DND-41 (cell line): ENCODE results near the gene ADARB2.

Source experiments
- ATAC-seq: fragments of 200-7000 bp; cut with Tn5 transposase; 3 replicates; pipeline ENCODE4 v1.9.1; 2021; ENCODE audit warnings: low read depth; ENCODE audit not compliant: insufficient read depth
- DNase-seq: peaks from one replicate; pipeline ENCODE4 v3.0.0-alpha.2; 2020
- H2AFZ ChIP-seq: 2 replicates; pipeline ENCODE4 v1.6.0; 2012; ENCODE audit warnings: low read depth, low read length
- H3K27ac ChIP-seq: 2 replicates; pipeline ENCODE4 v1.5.1; 2012; ENCODE audit warnings: low read length, inconsistent platforms
- H3K27me3 ChIP-seq: fragments of 200-600 bp; sonication (generic); 2 replicates; pipeline ENCODE4 v1.6.0; 2012; ENCODE audit warnings: low read length, mild to moderate bottlenecking, inconsistent platforms; ENCODE audit not compliant: insufficient read depth, poor library complexity
- H3K36me3 ChIP-seq: 2 replicates; pipeline ENCODE4 v1.5.1; 2012; ENCODE audit warnings: low read length, inconsistent platforms; ENCODE audit not compliant: insufficient read depth
- H3K4me1 ChIP-seq: 2 replicates; pipeline ENCODE4 v1.5.1; 2012; ENCODE audit warnings: mild to moderate bottlenecking, low read length; ENCODE audit not compliant: insufficient read depth
- H3K4me2 ChIP-seq: 2 replicates; pipeline ENCODE4 v1.6.0; 2012; ENCODE audit warnings: mild to moderate bottlenecking, moderate library complexity, low read length, inconsistent platforms; ENCODE audit not compliant: insufficient read depth
- H3K4me3 ChIP-seq, 2 experiments: fragments of 200-600 bp in 1 of 2; shearing (Covaris generic) in 1 of 2; 2 replicates each; pipeline ENCODE4 v1.5.1; 2012 to 2016; ENCODE audit warnings: inconsistent platforms in 2 of 2, low read length in 2 of 2, mild to moderate bottlenecking in 2 of 2, low read depth in 1 of 2, moderate library complexity in 1 of 2
- H3K79me2 ChIP-seq: 2 replicates; pipeline ENCODE4 v1.6.0; 2012; ENCODE audit warnings: low read length, inconsistent platforms; ENCODE audit not compliant: insufficient read depth
- H3K9ac ChIP-seq: 2 replicates; pipeline ENCODE4 v1.6.0; 2012; ENCODE audit warnings: low read depth, mild to moderate bottlenecking, inconsistent platforms, low read length, moderate library complexity
- H3K9me3 ChIP-seq: 2 replicates; pipeline ENCODE4 v1.5.1; 2012; ENCODE audit warnings: low read length, moderate library complexity, mild to moderate bottlenecking, inconsistent platforms; ENCODE audit not compliant: insufficient read depth, severe bottlenecking
- H4K20me1 ChIP-seq: 2 replicates; pipeline ENCODE4 v1.6.0; 2012; ENCODE audit warnings: low read length; ENCODE audit not compliant: insufficient read depth
- EZH2 ChIP-seq: IDR thresholded peaks from 3 replicates; pipeline ENCODE4 v1.6.1; 2012; ENCODE audit warnings: borderline replicate concordance, low read depth, mild to moderate bottlenecking, moderate library complexity, low read length, inconsistent platforms; ENCODE audit not compliant: severe bottlenecking
- TF ChIP-seq, protein P1 (sequence below): IDR thresholded peaks from 2 replicates; pipeline ENCODE4 v1.5.1; 2012; ENCODE audit warnings: borderline replicate concordance, low read length, moderate library complexity, mild to moderate bottlenecking; ENCODE audit not compliant: poor library complexity, severe bottlenecking; ENCODE audit errors: extremely low read depth

The ADARB2 gene

DNA sequence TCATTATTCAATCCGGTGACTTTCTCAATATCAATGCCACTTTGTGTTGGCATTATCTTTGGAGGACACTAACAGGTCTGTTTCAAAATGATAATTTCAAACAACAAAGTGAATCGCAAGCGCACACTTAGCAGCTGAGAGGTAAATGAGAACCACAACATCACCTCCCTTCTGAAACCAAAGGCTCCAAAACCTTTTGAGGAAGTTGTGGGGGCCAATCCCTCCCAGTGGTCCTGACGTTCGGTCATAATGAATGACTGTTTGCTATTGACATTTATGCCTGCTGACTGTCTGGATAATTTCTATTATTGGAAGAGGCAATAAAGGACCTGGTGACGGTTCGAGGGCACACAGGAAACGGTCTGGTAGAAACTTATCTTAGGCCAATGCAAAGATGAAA is 1.8 kb downstream of the ADARB2 start:
- H2AFZ ChIP-seq: no peak overlapping the region
- peaks cover 63% of the 10 kb centered on the region for H3K27me3 ChIP-seq
- H3K4me2 ChIP-seq: no peak overlapping the region
- H3K79me2 ChIP-seq: no peaks in the 10 kb centered on the region
- no peak overlapping the region for H3K27ac ChIP-seq
- no peak for ATAC-seq
- H3K9ac ChIP-seq: no peak overlapping the region
- no peak overlapping the region for H3K4me3 ChIP-seq
- no peaks in the 10 kb centered on the region for H3K9me3 ChIP-seq
- peaks cover 19% of the 10 kb centered on the region for H3K4me1 ChIP-seq
- TF ChIP-seq, protein P1, sequence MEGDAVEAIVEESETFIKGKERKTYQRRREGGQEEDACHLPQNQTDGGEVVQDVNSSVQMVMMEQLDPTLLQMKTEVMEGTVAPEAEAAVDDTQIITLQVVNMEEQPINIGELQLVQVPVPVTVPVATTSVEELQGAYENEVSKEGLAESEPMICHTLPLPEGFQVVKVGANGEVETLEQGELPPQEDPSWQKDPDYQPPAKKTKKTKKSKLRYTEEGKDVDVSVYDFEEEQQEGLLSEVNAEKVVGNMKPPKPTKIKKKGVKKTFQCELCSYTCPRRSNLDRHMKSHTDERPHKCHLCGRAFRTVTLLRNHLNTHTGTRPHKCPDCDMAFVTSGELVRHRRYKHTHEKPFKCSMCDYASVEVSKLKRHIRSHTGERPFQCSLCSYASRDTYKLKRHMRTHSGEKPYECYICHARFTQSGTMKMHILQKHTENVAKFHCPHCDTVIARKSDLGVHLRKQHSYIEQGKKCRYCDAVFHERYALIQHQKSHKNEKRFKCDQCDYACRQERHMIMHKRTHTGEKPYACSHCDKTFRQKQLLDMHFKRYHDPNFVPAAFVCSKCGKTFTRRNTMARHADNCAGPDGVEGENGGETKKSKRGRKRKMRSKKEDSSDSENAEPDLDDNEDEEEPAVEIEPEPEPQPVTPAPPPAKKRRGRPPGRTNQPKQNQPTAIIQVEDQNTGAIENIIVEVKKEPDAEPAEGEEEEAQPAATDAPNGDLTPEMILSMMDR: no peak
- no peak for TF ChIP-seq EZH2
- no peaks in the 10 kb centered on the region for H4K20me1 ChIP-seq
- no peaks in the 10 kb centered on the region for H3K36me3 ChIP-seq
- DNase-seq: no peak

DNA sequence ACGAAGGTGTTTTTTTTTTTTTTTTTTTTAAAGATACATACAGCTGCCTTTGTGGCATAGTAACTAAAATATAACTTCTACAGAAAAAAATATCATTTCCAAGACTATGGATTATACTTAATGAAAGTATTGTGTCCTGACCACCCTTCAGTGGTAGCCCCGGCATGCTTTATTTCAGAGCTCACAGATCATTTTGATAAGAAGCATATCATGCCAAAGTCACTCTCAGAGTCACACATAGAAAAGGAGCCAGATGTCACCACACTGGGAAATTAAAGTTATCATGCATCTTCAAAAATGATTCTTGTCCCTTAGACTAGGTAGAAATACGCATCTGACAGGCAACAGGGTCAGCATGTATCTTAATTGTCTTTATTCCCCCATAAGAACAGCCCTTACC is 3.0 kb downstream of the ADARB2 start:
- no peak overlapping the region for H2AFZ ChIP-seq
- no peak overlapping the region for H3K27ac ChIP-seq
- ATAC-seq: no peak
- H3K9me3 ChIP-seq: no peaks in the 10 kb centered on the region
- DNase-seq: no peak
- H4K20me1 ChIP-seq: no peaks in the 10 kb centered on the region
- H3K4me3 ChIP-seq: no peak overlapping the region
- no peaks in the 10 kb centered on the region for H3K36me3 ChIP-seq
- H3K4me1 ChIP-seq: peaks cover 19% of the 10 kb centered on the region
- H3K9ac ChIP-seq: no peak overlapping the region
- no peak overlapping the region for H3K4me2 ChIP-seq
- H3K27me3 ChIP-seq: peaks cover 51% of the 10 kb centered on the region
- no peaks in the 10 kb centered on the region for H3K79me2 ChIP-seq
- TF ChIP-seq, protein P1: no peak
- no peak for TF ChIP-seq EZH2

DNA sequence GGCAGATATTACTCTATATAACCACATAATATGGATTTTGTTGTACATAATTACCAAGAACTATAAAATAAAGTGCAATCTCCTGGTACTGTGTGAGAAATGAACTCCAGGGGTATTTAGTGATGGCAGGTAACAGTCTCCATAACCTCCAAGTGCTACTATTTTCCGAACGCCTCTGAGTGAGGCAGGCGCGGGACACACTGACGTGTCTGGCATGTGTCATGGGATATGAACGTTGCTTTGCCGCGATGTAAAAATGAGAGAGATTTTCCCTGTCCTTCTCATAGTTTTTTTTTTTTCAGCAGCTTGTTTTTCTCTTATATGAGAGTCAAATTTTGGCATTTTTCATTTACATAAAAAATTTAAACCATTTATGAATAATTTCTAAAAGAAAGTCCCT is 3.6 kb downstream of the ADARB2 start:
- H3K79me2 ChIP-seq: no peaks in the 10 kb centered on the region
- ATAC-seq (no peak), DNase-seq (no peak)
- H3K36me3 ChIP-seq: no peaks in the 10 kb centered on the region
- no peak overlapping the region for H3K4me2 ChIP-seq
- TF ChIP-seq, protein P1: no peak
- TF ChIP-seq EZH2: no peak
- no peaks in the 10 kb centered on the region for H4K20me1 ChIP-seq
- no peaks in the 10 kb centered on the region for H3K9me3 ChIP-seq
- H3K27ac ChIP-seq: no peak overlapping the region
- H3K4me3 ChIP-seq: no peak overlapping the region
- H3K9ac ChIP-seq: no peak overlapping the region
- H2AFZ ChIP-seq: no peak overlapping the region
- peaks cover 45% of the 10 kb centered on the region for H3K27me3 ChIP-seq
- H3K4me1 ChIP-seq: peaks cover 19% of the 10 kb centered on the region

DNA sequence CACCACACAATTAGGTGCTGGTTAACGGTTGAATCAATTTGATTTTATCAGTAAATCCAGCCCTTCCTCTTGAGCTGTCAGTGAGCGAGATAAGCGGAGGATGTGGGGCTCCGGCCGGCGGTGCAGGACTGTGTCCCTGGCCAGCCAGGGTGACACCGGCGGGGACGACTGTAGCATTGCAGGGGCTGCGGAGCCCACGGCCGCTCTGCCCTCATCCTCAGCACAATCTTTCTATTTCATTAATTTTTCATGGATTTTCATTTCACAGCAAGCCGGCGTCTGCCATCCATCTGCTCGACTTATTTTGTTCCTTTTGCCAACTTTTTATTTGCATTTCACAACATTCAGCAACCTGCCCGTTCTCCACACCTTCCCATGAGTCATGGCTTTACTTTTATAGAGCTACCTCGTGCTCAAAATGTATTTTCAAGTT is 4.7 kb downstream of the ADARB2 start:
- no peak overlapping the region for H3K4me3 ChIP-seq
- no peaks in the 10 kb centered on the region for H3K79me2 ChIP-seq
- no peak overlapping the region for H3K27ac ChIP-seq
- DNase-seq (no peak), ATAC-seq (no peak)
- H2AFZ ChIP-seq: no peak overlapping the region
- peaks cover 34% of the 10 kb centered on the region for H3K27me3 ChIP-seq
- no peak for TF ChIP-seq EZH2
- TF ChIP-seq, protein P1: no peak
- no peaks in the 10 kb centered on the region for H3K9me3 ChIP-seq
- H3K9ac ChIP-seq: no peak overlapping the region
- H4K20me1 ChIP-seq: no peaks in the 10 kb centered on the region
- H3K4me1 ChIP-seq: peaks cover 19% of the 10 kb centered on the region
- H3K36me3 ChIP-seq: no peaks in the 10 kb centered on the region
- H3K4me2 ChIP-seq: no peak overlapping the region
